HG03457 (cell line): Measurements from ENCODE around the gene CHD6.

Source experiments
- ATAC-seq: cut with Tn5 transposase; IDR thresholded peaks from one replicate; pipeline ENCODE4 v1.9.1; 2021; ENCODE audit warnings: moderate number of reproducible peaks; ENCODE audit not compliant: unreplicated experiment

Gene CHD6

GRCh38 chr20:41508335-41508734 lies 109.8 kb downstream of the CHD6 start:
- no peak for ATAC-seq

GRCh38 chr20:41507851-41508250 lies 110.3 kb downstream of the CHD6 start:
- ATAC-seq: no peak

GRCh38 chr20:41507436-41507835 lies 110.7 kb downstream of the CHD6 start:
- ATAC-seq: no peak

GRCh38 chr20:41506192-41506915 lies 111.8 kb downstream of the CHD6 start:
- no peak for ATAC-seq

- no peak for ATAC-seq
These were observed 113.0 kb downstream of the CHD6 start for GRCh38 chr20:41505184-41505583.

GRCh38 chr20:41501376-41501775 lies 116.8 kb downstream of the CHD6 start:
- no peak for ATAC-seq

GRCh38 chr20:41499961-41500725 lies 118.0 kb downstream of the CHD6 start:
- no peak for ATAC-seq

GRCh38 chr20:41499064-41499463 lies 119.1 kb downstream of the CHD6 start:
- ATAC-seq: no peak

GRCh38 chr20:41497186-41497895 lies 120.8 kb downstream of the CHD6 start:
- no peak for ATAC-seq

GRCh38 chr20:41494451-41494850 lies 123.7 kb downstream of the CHD6 start:
- ATAC-seq: no peak

- no peak for ATAC-seq
These were observed 134.6 kb downstream of the CHD6 start for GRCh38 chr20:41483553-41483930.

GRCh38 chr20:41482647-41483552 lies 135.3 kb downstream of the CHD6 start:
- no peak for ATAC-seq

- no peak for ATAC-seq
These were observed 138.0 kb downstream of the CHD6 start for GRCh38 chr20:41480054-41480770.

GRCh38 chr20:41479113-41479512 lies 139.1 kb downstream of the CHD6 start:
- no peak for ATAC-seq

GRCh38 chr20:41478026-41478425 lies 140.2 kb downstream of the CHD6 start:
- no peak for ATAC-seq

GRCh38 chr20:41476446-41476845 lies 141.7 kb downstream of the CHD6 start:
- ATAC-seq: no peak

GRCh38 chr20:41476013-41476441 lies 142.2 kb downstream of the CHD6 start:
- no peak for ATAC-seq

GRCh38 chr20:41475503-41475902 lies 142.7 kb downstream of the CHD6 start:
- no peak for ATAC-seq

- ATAC-seq: no peak
These were observed 147.6 kb downstream of the CHD6 start for GRCh38 chr20:41470362-41471095.
